K562 (cell line): ENCODE results near the gene MPHOSPH9.

ENCODE experiments used
- JUND ChIP-seq, 2 experiments: IDR thresholded peaks; 2 replicates in 1 of 2; 3 replicates in 1 of 2; pipeline ENCODE4 v1.6.1; 2011; ENCODE audit warnings: borderline replicate concordance in 2 of 2, low read depth in 2 of 2, low read length in 2 of 2, improper control_type of control experiment in 1 of 2, missing biosample characterization in 1 of 2, missing genetic modification characterization in 1 of 2, missing genetic modification reagents in 1 of 2
- L3MBTL2 ChIP-seq: fragments of 450-650 bp; IDR thresholded peaks from 2 replicates; pipeline ENCODE4 v1.6.1; 2016; ENCODE audit warnings: mild to moderate bottlenecking, moderate library complexity
- POLR2A ChIP-seq: fragments of 450-650 bp; conservative IDR thresholded peaks from 2 replicates; pipeline ENCODE4 v1.6.1; 2016
- POLR2AphosphoS5 ChIP-seq: IDR thresholded peaks from 2 replicates; pipeline ENCODE4 v1.6.1; 2011; ENCODE audit warnings: mild to moderate bottlenecking, low read depth, low read length, moderate library complexity; ENCODE audit not compliant: control insufficient read depth, insufficient read depth
- ZBTB17 ChIP-seq: fragments of 450-650 bp; formaldehyde crosslinking; IDR thresholded peaks from 2 replicates; pipeline ENCODE4 v1.4.0; 2020; ENCODE audit warnings: mild to moderate bottlenecking
- ZKSCAN8 ChIP-seq: fragments of 200-800 bp; sonication (Bioruptor generic); IDR thresholded peaks from 2 replicates; pipeline ENCODE4 v1.6.1; 2016; ENCODE audit warnings: missing genetic modification characterization, missing compliant biosample characterization
- TF ChIP-seq, protein P1 (sequence below), 3 experiments: IDR thresholded peaks in 2 of 3; conservative IDR thresholded peaks in 1 of 3; 2 replicates each; pipeline ENCODE4 v1.5.1; 2011 to 2012; ENCODE audit warnings: low read length in 3 of 3, mild to moderate bottlenecking in 3 of 3, control low read depth in 2 of 3, improper control_type of control experiment in 1 of 3, inconsistent platforms in 1 of 3, low read depth in 1 of 3, mixed read lengths in 1 of 3, moderate library complexity in 1 of 3; ENCODE audit not compliant: insufficient read depth in 2 of 3
- TF ChIP-seq, protein P2 (sequence below): fragments of 250-450 bp; sonication (Bioruptor Pico); IDR thresholded peaks from 2 replicates; pipeline ENCODE4 v1.4.0; 2020; ENCODE audit warnings: mild to moderate bottlenecking

DNA sequence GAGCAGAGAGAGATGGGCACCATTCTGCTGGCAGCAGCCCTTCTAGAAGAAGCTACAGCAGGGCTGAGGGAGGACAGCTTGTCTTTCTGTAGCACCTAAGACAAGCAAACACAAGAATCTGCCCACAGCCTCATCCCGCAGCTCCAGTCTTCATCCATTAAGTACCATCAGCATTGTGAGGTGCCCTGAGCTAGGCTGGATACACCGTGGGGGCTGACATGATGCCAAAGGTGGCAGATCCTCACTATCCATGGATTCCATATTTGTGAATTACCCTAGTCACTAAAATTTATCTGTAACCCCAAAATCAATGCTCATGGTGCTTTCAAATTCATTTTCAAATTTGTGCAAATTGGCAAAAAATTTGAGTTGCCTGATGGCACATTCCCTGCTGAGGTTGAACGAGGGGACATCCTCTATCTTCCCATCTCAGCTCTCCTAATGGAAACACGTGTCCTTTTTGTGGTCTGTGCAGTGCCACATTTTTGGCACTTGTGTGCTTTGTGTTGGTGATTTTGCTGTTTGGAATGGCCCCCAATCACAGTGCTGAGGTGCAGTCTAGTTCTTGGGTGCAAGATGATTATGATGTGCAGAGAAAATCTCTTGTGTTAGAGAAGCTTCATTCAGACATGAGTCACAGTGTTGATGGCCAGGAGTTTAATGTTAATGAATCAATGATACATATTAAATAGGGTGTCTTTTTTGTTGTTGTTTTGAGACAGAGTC is 89.0 kb downstream of the MPHOSPH9 start:
- no peak for TF ChIP-seq POLR2AphosphoS5
- no peak for TF ChIP-seq L3MBTL2
- TF ChIP-seq, protein P1, sequence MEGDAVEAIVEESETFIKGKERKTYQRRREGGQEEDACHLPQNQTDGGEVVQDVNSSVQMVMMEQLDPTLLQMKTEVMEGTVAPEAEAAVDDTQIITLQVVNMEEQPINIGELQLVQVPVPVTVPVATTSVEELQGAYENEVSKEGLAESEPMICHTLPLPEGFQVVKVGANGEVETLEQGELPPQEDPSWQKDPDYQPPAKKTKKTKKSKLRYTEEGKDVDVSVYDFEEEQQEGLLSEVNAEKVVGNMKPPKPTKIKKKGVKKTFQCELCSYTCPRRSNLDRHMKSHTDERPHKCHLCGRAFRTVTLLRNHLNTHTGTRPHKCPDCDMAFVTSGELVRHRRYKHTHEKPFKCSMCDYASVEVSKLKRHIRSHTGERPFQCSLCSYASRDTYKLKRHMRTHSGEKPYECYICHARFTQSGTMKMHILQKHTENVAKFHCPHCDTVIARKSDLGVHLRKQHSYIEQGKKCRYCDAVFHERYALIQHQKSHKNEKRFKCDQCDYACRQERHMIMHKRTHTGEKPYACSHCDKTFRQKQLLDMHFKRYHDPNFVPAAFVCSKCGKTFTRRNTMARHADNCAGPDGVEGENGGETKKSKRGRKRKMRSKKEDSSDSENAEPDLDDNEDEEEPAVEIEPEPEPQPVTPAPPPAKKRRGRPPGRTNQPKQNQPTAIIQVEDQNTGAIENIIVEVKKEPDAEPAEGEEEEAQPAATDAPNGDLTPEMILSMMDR (IDR thresholded peaks at IDR 0.05 in 2 of 3, conservative IDR thresholded peaks at IDR 0.05 in 1 of 3; ENCODE audit: insufficient read depth in 2 of 3, low read depth in 1 of 3, low read length in 3 of 3) = no peak
- no peak for TF ChIP-seq POLR2A
- no peak for TF ChIP-seq ZKSCAN8 (CRISPR knock-in tag)
- no peak for TF ChIP-seq ZBTB17
- TF ChIP-seq, protein P2, sequence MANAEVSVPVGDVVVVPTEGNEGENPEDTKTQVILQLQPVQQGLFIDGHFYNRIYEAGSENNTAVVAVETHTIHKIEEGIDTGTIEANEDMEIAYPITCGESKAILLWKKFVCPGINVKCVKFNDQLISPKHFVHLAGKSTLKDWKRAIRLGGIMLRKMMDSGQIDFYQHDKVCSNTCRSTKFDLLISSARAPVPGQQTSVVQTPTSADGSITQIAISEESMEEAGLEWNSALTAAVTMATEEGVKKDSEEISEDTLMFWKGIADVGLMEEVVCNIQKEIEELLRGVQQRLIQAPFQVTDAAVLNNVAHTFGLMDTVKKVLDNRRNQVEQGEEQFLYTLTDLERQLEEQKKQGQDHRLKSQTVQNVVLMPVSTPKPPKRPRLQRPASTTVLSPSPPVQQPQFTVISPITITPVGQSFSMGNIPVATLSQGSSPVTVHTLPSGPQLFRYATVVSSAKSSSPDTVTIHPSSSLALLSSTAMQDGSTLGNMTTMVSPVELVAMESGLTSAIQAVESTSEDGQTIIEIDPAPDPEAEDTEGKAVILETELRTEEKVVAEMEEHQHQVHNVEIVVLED (CRISPR knock-in tag) = no peak
- no peak for TF ChIP-seq JUND (IDR thresholded peaks at IDR 0.05; ENCODE audit: borderline replicate concordance, low read depth, low read length)
- no peak for TF ChIP-seq JUND (tag; IDR thresholded peaks at IDR 0.05; ENCODE audit: borderline replicate concordance, low read depth, low read length)
